ENCODE results near the gene SPATS1.

SPATS1 gene

DNA sequence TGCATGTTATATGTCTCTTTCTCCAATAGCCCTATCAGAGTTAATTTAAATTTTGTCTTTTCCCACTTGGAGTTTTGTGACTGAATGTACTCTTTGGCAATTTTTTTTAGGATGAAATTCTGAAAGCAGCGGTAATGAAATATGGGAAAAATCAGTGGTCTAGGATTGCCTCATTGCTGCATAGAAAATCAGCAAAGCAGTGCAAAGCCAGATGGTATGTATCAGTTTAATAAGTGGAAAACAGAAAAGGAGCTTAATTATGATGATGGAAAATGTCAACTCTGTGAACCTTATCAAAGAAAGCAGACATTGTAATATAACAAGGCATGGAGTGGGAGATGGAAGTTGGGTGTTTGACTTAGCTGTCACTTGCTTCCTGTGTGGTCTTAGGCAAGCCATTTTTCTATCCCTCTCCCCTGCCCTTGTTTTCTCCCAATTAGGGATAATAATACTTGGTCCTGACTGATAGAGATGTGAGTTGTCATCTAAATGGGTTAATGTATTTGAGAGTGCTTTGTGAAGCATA is 47.8 kb downstream of the SPATS1 start:
- Histone ChIP-seq H3K4me1 (ENCODE audit: control insufficient read depth, insufficient read depth, low read length) (peaks cover 12% of the 10 kb centered on the region; the same call in 1 of the 2 replicates), H3K36me3 (ENCODE audit: control insufficient read depth, insufficient read depth, low read length) (peaks cover 45% of the 10 kb centered on the region), H3K4me3 (ENCODE audit: low read depth, low read length) (no peak overlapping the region), H3K9me3 (ENCODE audit: control insufficient read depth, insufficient read depth, low read depth, low read length) (no peaks in the 10 kb centered on the region), H3K9ac (ENCODE audit: low read length) (no peak overlapping the region), H3K27ac (ENCODE audit: low read depth, low read length) (no peak overlapping the region), H3K27me3 (ENCODE audit: control insufficient read depth, insufficient read depth, low read length) (no peaks in the 10 kb centered on the region)

Measured in HUES6 (cell line).